Activated naive CD8-positive, alpha-beta T cell treated with anti-CD3 and anti-CD28 coated beads, Interleukin-2, amount 50 U/mL, for 24 hours (primary cell): ENCODE results near the gene SLC4A1.
A peak's percentile ranks its signal among the peaks of the same experiment; 100 is the strongest.
"Not testable (repeated sequence)": the region's sequence is repeated elsewhere in the genome, so short reads cannot be mapped to it uniquely, and the experiment has no call there.

Experiments
- ATAC-seq: fragments of 150-1000 bp; cut with Tn5 transposase; one replicate; pipeline ENCODE4 v1.10.0; 2021
- DNase-seq: peaks from one replicate; pipeline ENCODE4 v3.0.0; 2021
- H3K27ac Mint-ChIP-seq: one replicate; pipeline ENCODE4 v1.8.0; 2021; ENCODE audit warnings: mild to moderate bottlenecking, mixed read lengths
- H3K27me3 Mint-ChIP-seq: one replicate; pipeline ENCODE4 v1.8.0; 2021; ENCODE audit warnings: mixed read lengths
- H3K36me3 Mint-ChIP-seq: one replicate; pipeline ENCODE4 v1.8.0; 2021; ENCODE audit warnings: low read depth, mixed read lengths
- H3K4me1 Mint-ChIP-seq: one replicate; pipeline ENCODE4 v1.8.0; 2021; ENCODE audit warnings: mixed read lengths
- H3K4me3 Mint-ChIP-seq: one replicate; pipeline ENCODE4 v1.8.0; 2021; ENCODE audit warnings: mild to moderate bottlenecking, moderate library complexity, mixed read lengths
- H3K9me3 Mint-ChIP-seq: one replicate; pipeline ENCODE4 v1.8.0; 2021; ENCODE audit warnings: mixed read lengths

Gene SLC4A1

DNA sequence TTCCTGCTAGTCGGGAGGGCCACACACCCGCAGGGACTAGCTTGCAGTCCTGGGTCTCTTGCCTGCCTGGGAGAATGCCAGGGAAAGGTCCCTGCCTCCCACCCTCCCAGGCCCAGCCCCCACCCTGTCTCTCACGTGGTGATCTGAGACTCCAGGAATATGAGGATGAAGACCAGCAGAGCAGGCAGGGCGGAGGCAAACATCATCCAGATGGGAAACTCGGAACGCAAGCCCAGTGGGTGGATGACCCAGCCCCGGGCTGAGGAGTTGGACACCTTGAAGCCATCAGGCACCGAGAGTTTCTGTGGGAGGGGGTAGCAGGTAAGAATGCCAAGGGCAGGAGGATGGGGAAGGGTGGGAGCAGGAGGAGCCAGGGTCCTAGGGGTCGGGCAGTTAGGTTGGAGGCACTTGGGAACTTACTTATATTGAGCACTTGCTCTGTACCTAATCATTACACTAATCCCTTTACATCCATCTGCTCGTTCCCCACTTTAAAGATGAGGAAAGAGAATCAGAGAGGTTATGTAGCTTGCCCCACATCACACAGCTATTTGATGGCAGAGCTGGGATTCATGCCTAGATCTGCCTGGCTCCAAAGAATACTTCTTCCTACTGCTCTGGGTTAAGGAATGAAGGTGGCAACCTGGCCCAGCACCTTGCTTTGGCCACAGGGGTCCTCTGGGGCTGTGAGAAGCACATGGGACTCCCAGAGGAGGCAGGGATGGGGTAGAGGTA, 13.4 kb downstream of the SLC4A1 start:
- no peak overlapping the region for H3K27ac Mint-ChIP-seq
- H3K4me3 Mint-ChIP-seq = no peak overlapping the region
- DNase-seq = no peak
- H3K27me3 Mint-ChIP-seq = peaks cover 2% of the 10 kb centered on the region
- H3K9me3 Mint-ChIP-seq = no peaks in the 10 kb centered on the region
- no peak for ATAC-seq
- H3K36me3 Mint-ChIP-seq = no peaks in the 10 kb centered on the region
- no peaks in the 10 kb centered on the region for H3K4me1 Mint-ChIP-seq

DNA sequence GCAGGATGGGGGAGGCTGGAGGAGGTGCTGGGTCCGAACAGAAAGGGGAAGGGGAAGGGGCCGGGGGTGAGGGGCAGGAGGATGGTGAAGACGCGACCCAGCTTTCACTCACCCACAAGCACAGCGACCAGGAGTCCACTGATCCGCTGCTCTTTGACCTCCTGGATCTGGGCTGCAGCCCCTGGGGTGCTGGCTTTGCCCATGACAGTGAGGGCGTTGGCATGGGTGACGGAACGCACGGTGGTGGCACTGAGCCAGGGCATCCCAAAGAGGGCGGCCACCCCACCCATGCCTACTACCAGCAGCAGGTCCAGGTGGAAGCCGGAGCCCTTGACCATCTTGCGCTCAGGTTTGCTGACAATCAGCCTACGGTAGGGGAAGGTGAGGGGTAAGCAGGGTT, 14.9 kb downstream of the SLC4A1 start:
- DNase-seq (no peak), ATAC-seq (no peak)
- Mint-ChIP-seq H3K4me3 (no peak overlapping the region), H3K27ac (no peak overlapping the region), H3K27me3 (peaks cover 2% of the 10 kb centered on the region), H3K9me3 (no peaks in the 10 kb centered on the region), H3K36me3 (no peaks in the 10 kb centered on the region), H3K4me1 (peaks cover 10% of the 10 kb centered on the region)

DNA sequence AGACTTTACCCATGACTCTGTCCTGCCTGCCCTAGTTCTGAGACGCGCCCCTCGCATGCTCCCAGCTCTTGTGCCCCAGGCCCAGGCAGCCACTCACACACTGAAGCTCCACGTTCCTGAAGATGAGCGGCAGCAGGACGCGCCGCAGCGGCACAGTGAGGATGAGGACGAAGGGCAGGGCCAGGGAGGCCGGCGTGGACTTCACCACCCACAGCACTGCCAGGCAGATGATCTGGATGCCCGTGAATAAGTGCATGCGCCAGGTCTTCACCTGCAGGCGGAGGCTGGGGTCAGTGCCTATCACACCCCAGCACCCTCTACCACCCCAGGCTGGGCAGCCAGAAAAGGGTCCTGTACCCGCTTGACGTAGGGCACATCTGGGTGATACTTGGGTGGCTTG, 16.9 kb downstream of the SLC4A1 start:
- Mint-ChIP-seq H3K9me3 (no peaks in the 10 kb centered on the region), H3K27ac (no peak overlapping the region), H3K27me3 (peaks cover 2% of the 10 kb centered on the region), H3K36me3 (no peaks in the 10 kb centered on the region), H3K4me1 (peaks cover 28% of the 10 kb centered on the region), H3K4me3 (no peak overlapping the region)
- ATAC-seq (no peak), DNase-seq (no peak)

DNA sequence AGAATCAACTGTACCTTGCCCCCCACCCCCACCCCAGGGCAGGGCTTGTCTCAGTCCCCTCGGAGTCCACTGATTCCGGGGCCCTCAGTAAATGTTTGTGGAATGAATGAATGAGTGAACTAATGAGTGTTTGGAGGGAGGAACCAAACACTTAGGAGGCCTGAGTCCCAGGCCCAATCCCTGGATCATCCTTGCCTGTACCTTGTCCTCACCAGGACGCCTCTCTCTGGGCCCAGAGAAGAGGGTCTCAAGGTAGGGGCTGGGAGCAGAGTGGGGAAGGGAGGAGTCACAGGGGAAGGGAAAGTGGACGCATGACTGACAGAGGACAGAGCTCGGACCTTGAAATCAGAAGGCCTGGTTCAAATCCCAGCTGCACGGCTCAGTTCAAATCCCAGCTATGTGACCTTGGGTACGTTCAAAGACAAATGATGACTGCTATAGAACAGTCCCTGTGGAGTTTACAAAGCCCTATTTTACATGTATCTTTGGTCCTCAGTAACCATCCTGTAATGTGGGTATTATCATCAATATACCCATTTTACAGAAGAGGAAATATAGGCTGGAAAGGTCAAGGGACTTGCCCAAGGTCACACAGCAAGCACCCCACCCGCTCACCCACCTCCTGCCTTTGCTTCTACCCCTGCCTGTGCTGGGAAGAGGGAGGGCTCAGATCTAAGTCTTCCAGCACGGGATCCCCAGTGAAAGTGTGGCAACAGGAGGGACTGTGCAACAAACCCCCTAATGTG, 18.3 kb downstream of the SLC4A1 start:
- Mint-ChIP-seq H3K4me3 (no peak overlapping the region), H3K4me1 (peaks cover 39% of the 10 kb centered on the region), H3K27me3 (no peaks in the 10 kb centered on the region), H3K27ac (no peak overlapping the region), H3K36me3 (no peaks in the 10 kb centered on the region), H3K9me3 (no peaks in the 10 kb centered on the region)
- DNase-seq = no peak
- no peak for ATAC-seq

DNA sequence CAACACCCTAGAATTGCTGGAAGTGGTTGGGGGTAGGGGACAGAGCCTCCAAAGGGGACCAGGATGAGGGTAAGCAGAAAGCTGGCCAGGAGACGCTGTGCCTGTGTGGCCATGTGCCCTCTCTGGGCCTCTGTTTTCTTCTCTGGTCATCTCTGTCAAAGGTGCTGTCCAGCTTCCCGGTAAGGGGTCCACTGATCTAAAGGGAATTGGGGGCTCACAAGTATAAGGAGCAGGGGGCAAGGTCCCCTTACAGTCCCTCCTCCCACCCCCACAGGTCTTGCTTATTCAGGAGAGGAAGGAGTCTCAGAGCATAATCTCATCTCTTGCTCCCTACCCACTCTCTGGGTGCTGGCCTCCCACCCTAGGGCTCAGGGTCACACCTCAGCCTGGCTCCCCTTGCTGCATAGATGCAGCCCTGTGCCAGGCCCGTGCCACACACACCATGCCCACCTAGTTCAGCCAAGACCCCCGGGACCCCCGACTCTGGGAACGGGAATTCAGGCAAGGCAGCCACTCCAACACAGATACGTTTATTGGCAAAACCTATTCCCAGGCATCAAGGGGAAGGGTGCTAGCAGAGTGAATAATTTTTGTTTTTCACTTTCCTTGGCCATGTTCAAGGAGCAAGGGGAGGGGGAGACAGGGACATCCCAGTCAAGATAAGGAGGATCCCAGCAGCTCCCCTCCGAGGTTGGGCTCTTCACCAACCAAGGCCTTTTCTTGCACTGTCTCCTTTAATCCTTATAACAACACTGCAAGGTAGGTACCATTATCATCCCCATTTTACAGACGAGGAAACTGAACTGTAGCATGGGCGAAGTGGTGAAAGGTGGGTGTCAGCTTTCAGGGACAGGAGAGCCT, 19.8 kb downstream of the SLC4A1 start:
- H3K27ac Mint-ChIP-seq = no peak overlapping the region
- ATAC-seq (no peak), DNase-seq (no peak)
- no peaks in the 10 kb centered on the region for H3K9me3 Mint-ChIP-seq
- no peaks in the 10 kb centered on the region for H3K27me3 Mint-ChIP-seq
- no peak overlapping the region for H3K4me3 Mint-ChIP-seq
- peaks cover 42% of the 10 kb centered on the region for H3K4me1 Mint-ChIP-seq
- no peaks in the 10 kb centered on the region for H3K36me3 Mint-ChIP-seq

DNA sequence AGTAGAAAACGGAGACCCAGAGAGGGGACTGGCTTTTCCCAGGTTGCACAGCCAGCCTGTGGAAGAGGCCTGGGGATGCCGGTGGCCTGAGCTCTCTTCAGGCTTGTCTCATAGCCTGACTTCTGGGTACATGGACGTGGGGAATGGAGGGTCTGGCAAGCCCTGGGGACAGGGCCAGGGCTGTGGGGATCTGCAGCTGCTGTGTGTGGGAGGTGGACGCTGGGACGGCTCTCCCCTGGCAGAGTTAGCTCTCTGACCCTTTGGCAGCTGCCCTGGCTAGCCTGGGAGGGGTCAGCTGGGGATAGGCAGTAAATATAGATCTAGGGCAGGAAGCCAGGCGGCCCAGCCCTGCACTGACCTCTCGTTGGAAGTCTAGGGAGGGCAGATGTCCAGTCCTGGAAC, 20.5 kb downstream of the SLC4A1 start:
- peaks cover 43% of the 10 kb centered on the region for H3K4me1 Mint-ChIP-seq
- ATAC-seq = no peak
- peak overlapping the region; percentile 83 for H3K27ac Mint-ChIP-seq
- H3K9me3 Mint-ChIP-seq = no peaks in the 10 kb centered on the region
- H3K36me3 Mint-ChIP-seq = no peaks in the 10 kb centered on the region
- H3K27me3 Mint-ChIP-seq = no peaks in the 10 kb centered on the region
- DNase-seq = no peak
- H3K4me3 Mint-ChIP-seq = no peak overlapping the region

DNA sequence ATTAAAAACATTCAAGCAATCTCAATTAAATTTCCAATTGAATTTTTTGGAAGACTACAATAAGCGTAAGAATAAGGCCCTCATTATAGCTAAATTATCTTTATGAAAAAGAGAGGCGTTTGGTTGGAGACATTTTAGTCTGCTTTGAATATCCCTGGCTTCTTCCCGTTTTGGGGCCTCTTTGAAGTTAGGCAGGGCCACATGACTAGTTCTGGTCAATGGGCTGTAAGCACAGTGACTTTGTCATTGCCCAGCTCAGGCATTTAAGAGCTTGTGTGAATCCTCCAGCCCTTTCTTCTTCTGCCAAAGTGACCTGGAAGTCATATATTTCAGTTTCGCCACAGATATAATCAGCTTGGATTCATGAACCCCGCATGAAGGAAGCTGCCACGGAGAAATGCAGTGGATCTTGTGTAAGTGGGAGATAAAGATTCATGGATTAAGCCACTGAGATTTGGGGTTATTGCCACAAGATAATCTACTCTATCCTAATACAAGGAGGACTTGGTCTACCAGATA, 26.8 kb downstream of the SLC4A1 start:
- no peak overlapping the region for H3K27ac Mint-ChIP-seq

DNA sequence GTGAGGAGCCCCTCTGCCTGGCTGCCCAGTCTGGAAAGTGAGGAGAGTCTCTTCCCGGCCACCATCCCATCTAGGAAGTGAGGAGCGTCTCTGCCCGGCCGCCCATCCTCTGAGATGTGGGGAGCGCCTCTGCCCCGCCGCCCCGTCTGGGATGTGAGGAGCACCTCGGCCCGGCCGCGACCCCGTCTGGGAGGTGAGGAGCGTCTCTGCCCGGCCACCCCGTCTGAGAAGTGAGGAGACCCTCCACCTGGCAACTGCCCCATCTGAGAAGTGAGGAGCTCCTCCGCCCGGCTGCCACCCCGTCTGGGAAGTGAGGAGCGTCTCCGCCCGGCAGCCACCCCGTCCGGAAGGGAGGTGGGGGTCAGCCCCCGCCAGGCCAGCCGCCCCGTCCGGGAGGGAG, 30.0 kb downstream of the SLC4A1 start:
- ATAC-seq, H3K4me3 Mint-ChIP-seq, DNase-seq, H3K36me3 Mint-ChIP-seq, H3K4me1 Mint-ChIP-seq, H3K9me3 Mint-ChIP-seq, H3K27ac Mint-ChIP-seq, H3K27me3 Mint-ChIP-seq: not testable (repeated sequence)

More for the DNA sequence above, 26.8 kb downstream of the SLC4A1 start:
- ATAC-seq (no peak), DNase-seq (no peak)
- Mint-ChIP-seq H3K4me3 (no peak overlapping the region), H3K9me3 (no peaks in the 10 kb centered on the region), H3K4me1 (peaks cover 16% of the 10 kb centered on the region), H3K36me3 (no peaks in the 10 kb centered on the region), H3K27me3 (no peaks in the 10 kb centered on the region)

DNA sequence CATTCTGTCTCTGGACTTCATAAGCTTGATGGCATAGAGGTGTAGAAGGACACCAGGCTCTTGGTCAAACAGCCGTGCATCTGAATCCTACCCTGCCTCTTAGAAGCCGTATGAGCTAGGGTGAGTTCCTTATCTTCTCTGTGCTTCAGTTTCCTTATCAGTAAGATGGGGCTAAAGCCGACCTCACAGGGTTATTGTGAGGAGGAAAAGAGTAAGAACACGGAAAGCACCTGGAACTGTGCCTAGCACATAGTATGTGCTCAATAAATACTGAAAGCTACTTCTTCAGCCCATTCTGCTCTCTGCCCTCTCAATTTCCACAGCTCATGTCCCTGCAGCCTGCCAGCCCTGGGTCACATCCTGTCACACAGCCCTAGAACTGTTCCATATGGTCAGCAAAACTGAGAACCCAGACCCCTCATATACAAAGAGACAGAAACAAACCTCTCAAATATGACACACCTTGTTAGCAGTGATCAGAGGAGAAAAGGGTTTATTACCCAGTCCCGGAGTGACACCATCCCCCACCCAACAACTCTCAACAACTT, 31.4 kb downstream of the SLC4A1 start:
- ATAC-seq = peak; percentile 24
- H3K36me3 Mint-ChIP-seq = no peaks in the 10 kb centered on the region
- H3K9me3 Mint-ChIP-seq = no peaks in the 10 kb centered on the region
- H3K4me1 Mint-ChIP-seq = peaks cover 8% of the 10 kb centered on the region
- H3K27me3 Mint-ChIP-seq = no peaks in the 10 kb centered on the region
- no peak for DNase-seq
- H3K4me3 Mint-ChIP-seq = no peak overlapping the region
- no peak overlapping the region for H3K27ac Mint-ChIP-seq

DNA sequence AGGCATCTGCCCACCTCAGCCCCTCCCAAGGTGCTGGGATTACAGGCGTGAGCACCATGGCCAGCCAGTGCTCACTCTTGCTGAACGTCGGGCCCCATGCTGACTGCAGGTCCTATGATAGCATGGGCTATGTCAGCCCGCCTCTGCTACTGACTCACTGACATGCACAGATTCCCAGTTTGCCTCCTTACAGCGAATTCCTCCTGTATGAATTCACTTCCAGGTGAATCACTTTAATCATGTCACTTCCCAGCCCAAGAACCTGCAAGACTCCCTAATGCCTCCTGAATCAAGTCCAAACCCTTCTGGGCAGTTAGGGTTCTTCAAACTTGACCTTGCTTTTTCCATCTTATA, 32.4 kb downstream of the SLC4A1 start:
- H3K27me3 Mint-ChIP-seq = no peaks in the 10 kb centered on the region
- DNase-seq (no peak), ATAC-seq (no peak)
- H3K4me3 Mint-ChIP-seq = no peak overlapping the region
- peaks cover 8% of the 10 kb centered on the region for H3K4me1 Mint-ChIP-seq
- no peak overlapping the region for H3K27ac Mint-ChIP-seq
- no peaks in the 10 kb centered on the region for H3K9me3 Mint-ChIP-seq
- H3K36me3 Mint-ChIP-seq = no peaks in the 10 kb centered on the region

DNA sequence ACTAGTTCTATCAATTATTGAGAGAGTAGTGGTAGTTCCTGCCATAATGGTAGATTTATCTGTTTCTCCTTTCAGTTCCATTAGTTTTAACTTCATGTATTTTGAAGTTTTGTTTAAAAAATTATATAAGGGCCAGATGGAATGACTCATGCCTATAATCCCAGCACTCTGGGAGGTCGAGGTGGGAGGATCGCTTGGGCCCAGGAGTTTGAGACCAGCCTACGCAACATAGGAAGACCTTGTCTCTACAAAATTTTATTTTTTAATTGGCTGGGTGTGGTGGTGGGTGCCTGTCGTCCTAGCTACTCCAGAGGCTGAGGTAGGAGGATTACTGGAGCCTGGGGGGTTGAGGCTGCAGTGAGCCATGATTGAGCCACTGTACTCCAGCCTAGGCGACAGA, 34.4 kb downstream of the SLC4A1 start:
- Mint-ChIP-seq H3K36me3 (no peaks in the 10 kb centered on the region), H3K9me3 (no peaks in the 10 kb centered on the region), H3K27ac (no peak overlapping the region), H3K27me3 (no peaks in the 10 kb centered on the region), H3K4me3 (no peak overlapping the region), H3K4me1 (peaks cover 8% of the 10 kb centered on the region)
- ATAC-seq = no peak
- DNase-seq = no peak

DNA sequence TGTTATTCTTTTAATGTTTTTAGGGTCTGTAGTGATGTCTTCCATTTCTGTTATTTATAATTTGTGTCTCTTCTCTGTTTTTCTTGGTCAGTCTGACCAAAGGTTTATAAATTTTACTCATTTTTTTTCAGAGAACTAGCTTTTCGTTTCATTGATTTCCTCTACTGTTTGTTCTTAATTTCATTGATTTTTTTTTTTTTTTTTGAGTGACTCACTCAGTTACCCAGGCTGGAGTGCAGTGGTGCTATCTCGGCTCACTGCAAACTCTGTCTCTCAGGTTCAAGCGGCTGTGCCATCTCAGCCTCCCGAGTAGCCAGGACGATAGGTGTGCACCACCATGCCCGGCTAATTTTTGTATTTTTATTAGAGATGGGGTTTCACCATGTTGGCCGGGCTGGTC, 35.9 kb downstream of the SLC4A1 start:
- Mint-ChIP-seq H3K36me3 (no peaks in the 10 kb centered on the region), H3K27ac (no peak overlapping the region), H3K4me1 (peaks cover 8% of the 10 kb centered on the region), H3K9me3 (no peaks in the 10 kb centered on the region), H3K4me3 (no peak overlapping the region), H3K27me3 (no peaks in the 10 kb centered on the region)
- ATAC-seq (no peak), DNase-seq (no peak)

DNA sequence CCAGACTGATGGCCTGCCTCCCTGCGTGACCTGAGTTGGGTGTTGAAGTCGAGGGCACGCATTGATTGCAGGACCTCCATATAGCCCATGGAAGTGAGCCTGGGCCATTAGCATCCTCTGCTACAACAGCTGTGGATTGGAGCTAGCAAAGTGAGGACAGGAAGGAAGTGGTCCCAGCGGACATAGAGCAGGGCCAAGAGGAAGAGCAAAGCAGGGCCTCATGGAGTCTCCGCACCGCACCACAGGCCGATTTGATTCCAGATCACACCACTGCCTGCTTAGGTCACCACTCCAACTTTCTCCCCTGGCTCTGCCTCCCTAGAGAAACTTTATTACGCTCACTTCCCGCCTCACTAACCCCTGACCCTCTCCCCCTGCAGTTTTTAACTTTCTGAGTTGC, 37.8 kb downstream of the SLC4A1 start:
- H3K4me1 Mint-ChIP-seq = peaks cover 5% of the 10 kb centered on the region
- no peak for DNase-seq
- no peak overlapping the region for H3K4me3 Mint-ChIP-seq
- no peak for ATAC-seq
- no peaks in the 10 kb centered on the region for H3K36me3 Mint-ChIP-seq
- no peak overlapping the region for H3K27ac Mint-ChIP-seq
- no peaks in the 10 kb centered on the region for H3K9me3 Mint-ChIP-seq
- no peaks in the 10 kb centered on the region for H3K27me3 Mint-ChIP-seq

DNA sequence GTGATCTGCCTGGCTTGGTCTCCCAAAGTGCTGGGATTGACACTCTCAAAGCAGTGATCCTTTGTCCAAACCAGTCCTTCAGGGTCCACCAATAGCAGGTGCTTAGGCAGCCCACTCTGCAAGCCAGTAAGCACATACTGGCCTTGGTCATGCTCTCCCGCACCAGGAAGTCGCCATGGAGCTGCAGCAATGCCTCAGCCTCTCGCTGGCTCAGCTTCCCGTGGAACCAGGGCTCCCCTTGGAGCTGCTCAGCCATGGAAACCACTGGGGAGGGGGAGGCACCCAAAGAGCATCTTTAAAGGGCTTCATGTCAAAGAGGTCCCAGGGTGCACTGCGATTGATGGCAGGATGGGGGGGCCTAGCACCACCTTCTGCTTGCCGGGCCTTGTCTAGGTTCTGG, 38.8 kb downstream of the SLC4A1 start:
- Mint-ChIP-seq H3K4me3 (no peak overlapping the region), H3K27me3 (no peaks in the 10 kb centered on the region), H3K9me3 (no peaks in the 10 kb centered on the region), H3K27ac (no peak overlapping the region), H3K4me1 (no peaks in the 10 kb centered on the region), H3K36me3 (no peaks in the 10 kb centered on the region)
- no peak for DNase-seq
- no peak for ATAC-seq
